KMS-11 (cell line): ENCODE measurements around the gene TIAL1.

Experiments used
- H2AFZ ChIP-seq: fragments of 200-600 bp; sonication (generic); 2 replicates; pipeline ENCODE4 v1.6.1; 2016; ENCODE audit warnings: antibody characterized with exemption, mixed run types, low read depth
- H3K27ac ChIP-seq: fragments of 200-600 bp; sonication (generic); 2 replicates; pipeline ENCODE4 v1.6.1; 2016; ENCODE audit warnings: mild to moderate bottlenecking, mixed run types
- H3K27me3 ChIP-seq: fragments of 200-600 bp; sonication (generic); 2 replicates; pipeline ENCODE4 v1.6.1; 2017; ENCODE audit warnings: mild to moderate bottlenecking, low read depth, mixed run types, moderate library complexity; ENCODE audit not compliant: insufficient read depth
- H3K36me3 ChIP-seq: fragments of 200-600 bp; sonication (generic); 2 replicates; pipeline ENCODE4 v1.6.1; 2017; ENCODE audit warnings: mild to moderate bottlenecking, mixed run types; ENCODE audit not compliant: insufficient read depth
- H3K4me1 ChIP-seq: fragments of 200-600 bp; sonication (generic); 2 replicates; pipeline ENCODE4 v1.6.1; 2016; ENCODE audit warnings: mild to moderate bottlenecking, low read depth, mixed run types; ENCODE audit not compliant: poor library complexity, severe bottlenecking
- H3K4me2 ChIP-seq: fragments of 200-600 bp; sonication (generic); 2 replicates; pipeline ENCODE4 v1.7.0; 2016; ENCODE audit warnings: mild to moderate bottlenecking, mixed run types
- H3K4me3 ChIP-seq: fragments of 200-600 bp; sonication (generic); IDR thresholded peaks from 2 replicates; pipeline ENCODE4 v1.6.1; 2017; ENCODE audit warnings: low read depth, low read length, mixed read lengths; ENCODE audit not compliant: insufficient read depth
- H3K79me2 ChIP-seq: fragments of 200-600 bp; sonication (generic); 2 replicates; pipeline ENCODE4 v1.6.1; 2016; ENCODE audit warnings: low read depth, mixed run types; ENCODE audit not compliant: insufficient read depth
- H3K9ac ChIP-seq: fragments of 200-600 bp; sonication (generic); 2 replicates; pipeline ENCODE4 v1.6.1; 2016; ENCODE audit warnings: mild to moderate bottlenecking, mixed run types
- H4K20me1 ChIP-seq: fragments of 200-600 bp; sonication (generic); 2 replicates; pipeline ENCODE4 v1.6.1; 2016; ENCODE audit warnings: mild to moderate bottlenecking, mixed run types; ENCODE audit not compliant: insufficient read depth
- CTCF ChIP-seq: fragments of 200-600 bp; sonication (generic); conservative IDR thresholded peaks from 2 replicates; pipeline ENCODE4 v1.6.1; 2017; ENCODE audit warnings: low read depth, mild to moderate bottlenecking, antibody characterized with exemption, low read length, moderate library complexity, mixed read lengths

Gene TIAL1

GRCh38 chr10:119619215-119619614 is 22.5 kb upstream of the TIAL1 start:
- no peak overlapping the region for H3K4me2 ChIP-seq
- no peak for TF ChIP-seq CTCF
- no peaks in the 10 kb centered on the region for H3K27me3 ChIP-seq
- H3K9ac ChIP-seq = no peak overlapping the region
- H2AFZ ChIP-seq = no peak overlapping the region
- H3K4me3 ChIP-seq = no peak overlapping the region
- H4K20me1 ChIP-seq = no peaks in the 10 kb centered on the region
- H3K79me2 ChIP-seq = no peaks in the 10 kb centered on the region
- H3K4me1 ChIP-seq = no peaks in the 10 kb centered on the region
- no peaks in the 10 kb centered on the region for H3K36me3 ChIP-seq
- no peak overlapping the region for H3K27ac ChIP-seq

- H3K27ac ChIP-seq = no peak overlapping the region
- H3K79me2 ChIP-seq = no peaks in the 10 kb centered on the region
- H3K36me3 ChIP-seq = no peaks in the 10 kb centered on the region
- TF ChIP-seq CTCF = no peak
- H3K4me1 ChIP-seq = no peaks in the 10 kb centered on the region
- no peak overlapping the region for H3K4me3 ChIP-seq
- no peak overlapping the region for H3K9ac ChIP-seq
- H2AFZ ChIP-seq = no peak overlapping the region
- H4K20me1 ChIP-seq = no peaks in the 10 kb centered on the region
- H3K27me3 ChIP-seq = no peaks in the 10 kb centered on the region
- no peak overlapping the region for H3K4me2 ChIP-seq
Measured at GRCh38 chr10:119616882-119617570, 20.3 kb upstream of the TIAL1 start.

- Histone ChIP-seq H3K27ac (no peak overlapping the region), H2AFZ (no peak overlapping the region), H3K4me2 (no peak overlapping the region)
Measured at GRCh38 chr10:119614686-119615085, 17.9 kb upstream of the TIAL1 start.

GRCh38 chr10:119613741-119614140 is 17.0 kb upstream of the TIAL1 start:
- Histone ChIP-seq H3K27me3 (no peaks in the 10 kb centered on the region), H3K36me3 (no peaks in the 10 kb centered on the region), H3K27ac (no peak overlapping the region), H3K79me2 (no peaks in the 10 kb centered on the region), H3K4me1 (no peaks in the 10 kb centered on the region), H4K20me1 (no peaks in the 10 kb centered on the region), H3K4me2 (no peak overlapping the region), H2AFZ (no peak overlapping the region), H3K9ac (no peak overlapping the region), H3K4me3 (no peak overlapping the region)
- TF ChIP-seq CTCF = no peak

More at GRCh38 chr10:119614686-119615085, 17.9 kb upstream of the TIAL1 start:
- Histone ChIP-seq H3K4me1 (no peaks in the 10 kb centered on the region), H3K9ac (no peak overlapping the region), H3K4me3 (no peak overlapping the region), H3K27me3 (no peaks in the 10 kb centered on the region), H4K20me1 (no peaks in the 10 kb centered on the region), H3K79me2 (no peaks in the 10 kb centered on the region), H3K36me3 (no peaks in the 10 kb centered on the region)
- TF ChIP-seq CTCF = no peak
